Ishikawa (cell line): Measurements from ENCODE around the gene AK1.

Experiments used
- CEBPB ChIP-seq: IDR thresholded peaks from 2 replicates; pipeline ENCODE4 v1.6.1; 2012
- CREB1 ChIP-seq: IDR thresholded peaks from 2 replicates; pipeline ENCODE4 v1.6.1; 2012; ENCODE audit warnings: low read depth
- EGR1 ChIP-seq: IDR thresholded peaks from 2 replicates; pipeline ENCODE4 v1.6.1; 2012
- EP300 ChIP-seq: IDR thresholded peaks from 2 replicates; pipeline ENCODE4 v1.6.1; 2012; ENCODE audit warnings: borderline replicate concordance
- FOXM1 ChIP-seq: IDR thresholded peaks from 2 replicates; pipeline ENCODE4 v1.6.1; 2012; ENCODE audit warnings: low read depth, borderline replicate concordance
- NFIC ChIP-seq: IDR thresholded peaks from 2 replicates; pipeline ENCODE4 v1.6.1; 2012
- RAD21 ChIP-seq: IDR thresholded peaks from 2 replicates; pipeline ENCODE4 v1.6.1; 2012; ENCODE audit warnings: low read depth
- REST ChIP-seq: IDR thresholded peaks from 2 replicates; pipeline ENCODE4 v1.6.1; 2012; ENCODE audit warnings: low read depth, mild to moderate bottlenecking
- TAF1 ChIP-seq: IDR thresholded peaks from 2 replicates; pipeline ENCODE4 v1.6.1; 2012; ENCODE audit warnings: low read depth, mild to moderate bottlenecking
- TCF12 ChIP-seq: IDR thresholded peaks from 2 replicates; pipeline ENCODE4 v1.6.1; 2012; ENCODE audit warnings: low read depth
- TEAD4 ChIP-seq: IDR thresholded peaks from 2 replicates; pipeline ENCODE4 v1.6.1; 2012
- USF1 ChIP-seq: IDR thresholded peaks from 2 replicates; pipeline ENCODE4 v1.6.1; 2012
- YY1 ChIP-seq: IDR thresholded peaks from 2 replicates; pipeline ENCODE4 v1.6.1; 2012; ENCODE audit warnings: low read depth
- ZBTB7A ChIP-seq: IDR thresholded peaks from 2 replicates; pipeline ENCODE4 v1.6.1; 2012; ENCODE audit warnings: low read depth
- TF ChIP-seq, protein P1 (sequence below): IDR thresholded peaks from 2 replicates; pipeline ENCODE4 v1.6.1; 2012

Gene AK1

DNA sequence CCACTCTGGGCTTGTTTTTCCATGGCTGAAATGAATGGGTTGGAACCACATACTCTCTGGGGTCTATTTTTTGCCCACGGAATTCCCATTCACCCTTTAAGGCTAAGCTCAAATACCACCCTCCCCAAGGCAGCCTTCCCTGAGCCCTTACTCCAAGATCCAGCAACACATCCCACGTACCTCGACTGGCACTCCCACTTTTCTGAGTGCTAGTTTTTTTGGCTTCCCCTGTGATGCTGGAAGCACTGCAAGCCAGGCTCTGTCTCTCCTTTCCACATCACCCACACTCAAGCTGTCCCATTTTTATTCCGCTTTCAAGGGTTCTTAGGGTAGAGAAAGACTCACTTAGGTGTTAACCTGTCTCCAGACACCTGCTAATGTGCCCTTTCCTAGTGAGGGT is 15.9 kb upstream of the AK1 start:
- no peak for TF ChIP-seq RAD21
- no peak for TF ChIP-seq ZBTB7A
- TF ChIP-seq CEBPB, result no peak
- TF ChIP-seq YY1, result no peak
- no peak for TF ChIP-seq FOXM1
- TF ChIP-seq TEAD4, result no peak
- no peak for TF ChIP-seq NFIC
- no peak for TF ChIP-seq EP300
- TF ChIP-seq EGR1, result no peak
- TF ChIP-seq REST, result no peak
- no peak for TF ChIP-seq TAF1
- no peak for TF ChIP-seq TCF12

DNA sequence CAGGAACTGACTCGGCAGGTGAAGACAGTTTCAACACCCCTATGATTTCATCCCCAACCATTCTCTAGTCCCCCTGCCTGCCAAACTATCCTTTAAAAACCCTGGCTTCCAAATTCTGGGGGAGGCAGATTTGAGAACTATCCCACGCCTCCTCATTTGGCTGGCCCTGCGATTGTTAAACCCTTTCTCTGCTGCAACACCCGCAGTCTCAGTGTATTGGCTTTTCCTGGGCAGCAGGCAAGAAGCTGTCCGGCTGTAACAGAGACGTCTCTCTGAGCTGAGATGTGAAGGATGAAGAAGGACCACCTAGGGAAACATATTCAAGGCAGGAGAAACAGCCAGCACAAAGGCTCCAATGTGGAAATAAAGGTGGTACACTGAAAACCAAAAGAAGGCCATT is 15.4 kb upstream of the AK1 start:
- TF ChIP-seq EGR1 (no peak), USF1 (no peak), TCF12 (no peak), YY1 (no peak), CEBPB (no peak), ZBTB7A (no peak), RAD21 (no peak), NFIC (no peak), EP300 (no peak), REST (no peak), FOXM1 (no peak), CREB1 (no peak), TAF1 (no peak), TEAD4 (no peak)
- TF ChIP-seq, protein P1, sequence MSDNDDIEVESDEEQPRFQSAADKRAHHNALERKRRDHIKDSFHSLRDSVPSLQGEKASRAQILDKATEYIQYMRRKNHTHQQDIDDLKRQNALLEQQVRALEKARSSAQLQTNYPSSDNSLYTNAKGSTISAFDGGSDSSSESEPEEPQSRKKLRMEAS, result no peak

- no peak for TF ChIP-seq EGR1
- no peak for TF ChIP-seq TAF1
- no peak for TF ChIP-seq EP300
- TF ChIP-seq YY1, result no peak
- no peak for TF ChIP-seq ZBTB7A
- TF ChIP-seq FOXM1, result no peak
- TF ChIP-seq CREB1, result no peak
- TF ChIP-seq NFIC, result no peak
- TF ChIP-seq, protein P1, result no peak
- no peak for TF ChIP-seq TEAD4
Observed at GRCh38 chr9:127890053-127890452, 12.6 kb upstream of the AK1 start.

DNA sequence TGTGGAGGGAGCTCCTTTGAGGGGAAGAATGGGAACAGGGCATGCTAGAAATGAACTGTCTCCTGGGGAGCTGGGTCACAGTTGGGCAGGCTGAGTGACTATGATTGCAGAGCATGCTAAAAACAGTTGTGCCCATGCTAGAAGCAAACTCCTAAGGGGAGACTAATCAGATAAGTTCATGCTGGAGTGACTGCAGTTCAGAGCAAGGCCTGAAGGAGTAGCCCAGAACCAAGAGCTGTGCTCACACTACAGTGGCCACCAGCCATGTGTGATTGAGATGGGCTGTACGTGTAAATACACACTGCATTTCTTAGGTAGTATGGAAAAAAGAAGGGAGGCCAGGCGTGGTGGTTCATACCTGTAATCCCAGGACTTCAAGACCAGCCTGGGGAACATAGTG is 10.3 kb upstream of the AK1 start:
- TF ChIP-seq EGR1 (no peak), EP300 (no peak), YY1 (no peak), TCF12 (no peak), REST (no peak), RAD21 (no peak; the same call in 1 of the 2 replicates), TAF1 (no peak), USF1 (no peak), TEAD4 (no peak), CEBPB (no peak), NFIC (no peak)
- TF ChIP-seq, protein P1, result no peak
